GM23338 (cell line): ENCODE results near the gene LGR5. TPM values are rescaled to one million over a fixed set of nuclear protein-coding genes. Genes with fewer than 3 reads are reported as not detected.

ENCODE experiments used
- ATAC-seq: fragments of 200-7000 bp; cut with Tn5 transposase; 3 replicates; pipeline ENCODE4 v1.9.1; 2020
- DNase-seq: peaks from one replicate; pipeline ENCODE4 v3.0.0-alpha.2; 2015; ENCODE audit warnings: low spot score
- H2AFZ ChIP-seq: fragments of 200-600 bp; sonication (generic); 2 replicates; pipeline ENCODE4 v1.8.0; 2016; ENCODE audit warnings: antibody characterized with exemption, mild to moderate bottlenecking, moderate library complexity
- H3F3A ChIP-seq: fragments of 200-600 bp; sonication (generic); replicated peaks from 2 replicates; pipeline ENCODE4 v1.8.0; 2017; ENCODE audit warnings: antibody characterized with exemption, mixed run types, low read depth
- H3K27ac ChIP-seq: fragments of 200-600 bp; sonication (generic); 2 replicates; pipeline ENCODE4 v1.6.1; 2016; ENCODE audit warnings: low read depth
- H3K27me3 ChIP-seq: fragments of 200-600 bp; sonication (generic); 2 replicates; pipeline ENCODE4 v1.8.0; 2016; ENCODE audit warnings: mild to moderate bottlenecking, mixed run types, moderate library complexity; ENCODE audit not compliant: insufficient read depth
- H3K36me3 ChIP-seq: fragments of 200-600 bp; sonication (generic); 2 replicates; pipeline ENCODE4 v1.8.0; 2016; ENCODE audit warnings: mild to moderate bottlenecking; ENCODE audit not compliant: insufficient read depth
- H3K4me1 ChIP-seq: fragments of 200-600 bp; sonication (generic); 2 replicates; pipeline ENCODE4 v1.8.0; 2016; ENCODE audit warnings: mild to moderate bottlenecking, moderate library complexity; ENCODE audit not compliant: insufficient read depth
- H3K4me2 ChIP-seq: fragments of 200-600 bp; sonication (generic); 2 replicates; pipeline ENCODE4 v1.7.1; 2017; ENCODE audit warnings: mixed run types
- H3K4me3 ChIP-seq: fragments of 200-600 bp; sonication (generic); 2 replicates; pipeline ENCODE4 v1.6.1; 2016; ENCODE audit warnings: mixed run types
- H3K79me2 ChIP-seq: fragments of 200-600 bp; sonication (generic); replicated peaks from 2 replicates; pipeline ENCODE4 v1.8.0; 2017; ENCODE audit warnings: mild to moderate bottlenecking; ENCODE audit not compliant: insufficient read depth
- H3K9me2 ChIP-seq: fragments of 200-600 bp; sonication (generic); 2 replicates; pipeline ENCODE4 v1.8.0; 2017; ENCODE audit not compliant: insufficient read depth
- H4K20me1 ChIP-seq: fragments of 200-600 bp; sonication (generic); replicated peaks from 2 replicates; pipeline ENCODE4 v1.8.0; 2017; ENCODE audit warnings: mild to moderate bottlenecking; ENCODE audit not compliant: insufficient read depth
- H3K27ac Mint-ChIP-seq: 2 replicates; pipeline ENCODE4 v1.8.0; 2020; ENCODE audit warnings: inconsistent platforms, mild to moderate bottlenecking, moderate library complexity, mixed read lengths
- H3K27me3 Mint-ChIP-seq: 3 replicates; pipeline ENCODE4 v1.8.0; 2022; ENCODE audit warnings: low read depth, mild to moderate bottlenecking, moderate library complexity, mixed read lengths, inconsistent platforms; ENCODE audit not compliant: insufficient read depth, poor library complexity
- H3K36me3 Mint-ChIP-seq: 3 replicates; pipeline ENCODE4 v1.8.0; 2021; ENCODE audit warnings: low read depth, mild to moderate bottlenecking, inconsistent platforms, moderate library complexity, mixed read lengths
- H3K4me1 Mint-ChIP-seq: 3 replicates; pipeline ENCODE4 v1.8.0; 2020; ENCODE audit warnings: mild to moderate bottlenecking, inconsistent platforms, mixed read lengths
- H3K4me3 Mint-ChIP-seq: 3 replicates; pipeline ENCODE4 v1.8.0; 2021; ENCODE audit warnings: moderate library complexity, mild to moderate bottlenecking, inconsistent platforms, mixed read lengths
- H3K9me3 Mint-ChIP-seq: 3 replicates; pipeline ENCODE4 v1.8.0; 2020; ENCODE audit warnings: moderate library complexity, mild to moderate bottlenecking, inconsistent platforms, mixed read lengths
- CTCF ChIP-seq, 2 experiments: fragments of 200-600 bp in 1 of 2; sonication (generic) in 1 of 2; conservative IDR thresholded peaks; 2 replicates each; pipeline versions ENCODE4 v1.5.1 to v1.6.1; 2016 to 2017; ENCODE audit warnings: antibody characterized with exemption in 2 of 2, low read depth in 2 of 2, mild to moderate bottlenecking in 2 of 2, moderate library complexity in 1 of 2
- EZH2phosphoT487 ChIP-seq: fragments of 200-600 bp; sonication (generic); IDR thresholded peaks from one replicate; pipeline ENCODE4 v1.8.1; 2018; ENCODE audit warnings: antibody characterized with exemption; ENCODE audit not compliant: unreplicated experiment
- JUNB ChIP-seq: IDR thresholded peaks from one replicate; pipeline ENCODE4 v1.6.1; 2016; ENCODE audit warnings: antibody characterized with exemption; ENCODE audit not compliant: unreplicated experiment
- NANOG ChIP-seq: IDR thresholded peaks from 2 replicates; pipeline ENCODE4 v1.6.1; 2016; ENCODE audit warnings: antibody characterized with exemption, borderline replicate concordance
- POLR2AphosphoS5 ChIP-seq: IDR thresholded peaks from 2 replicates; pipeline ENCODE4 v1.6.1; 2016; ENCODE audit warnings: antibody characterized with exemption, low read depth
- REST ChIP-seq: IDR thresholded peaks from one replicate; pipeline ENCODE4 v1.6.1; 2018; ENCODE audit warnings: antibody characterized with exemption; ENCODE audit not compliant: unreplicated experiment
- ZNF331 ChIP-seq: fragments of 250-450 bp; sonication (Bioruptor Pico); IDR thresholded peaks from 2 replicates; pipeline ENCODE4 v1.5.0; 2020; ENCODE audit warnings: low read depth, mild to moderate bottlenecking, moderate library complexity
- polyA plus RNA-seq: library from polyadenylated mRNA; unstranded; fragments of >200 nt; fragmentation: Nextera tagmentation; extraction: Ambion mirVana; gene quantifications from 2 replicates; pipeline ENCODE4 v1.2.1, GENCODE V29; 2016
- total RNA-seq: library from RNA; depleted of rRNA; stranded (reverse); fragments of >200 nt; shearing (Covaris generic); gene quantifications from 2 replicates; pipeline ENCODE4 v1.2.3, GENCODE V29; 2014
- TF ChIP-seq, protein P1 (sequence below): IDR thresholded peaks from 2 replicates; pipeline ENCODE4 v1.6.1; 2016; ENCODE audit warnings: antibody characterized with exemption

The LGR5 gene
- total and polyA plus RNA-seq, 2 experiments from 2014 or later, result 0.17 to 0.26 TPM

DNA sequence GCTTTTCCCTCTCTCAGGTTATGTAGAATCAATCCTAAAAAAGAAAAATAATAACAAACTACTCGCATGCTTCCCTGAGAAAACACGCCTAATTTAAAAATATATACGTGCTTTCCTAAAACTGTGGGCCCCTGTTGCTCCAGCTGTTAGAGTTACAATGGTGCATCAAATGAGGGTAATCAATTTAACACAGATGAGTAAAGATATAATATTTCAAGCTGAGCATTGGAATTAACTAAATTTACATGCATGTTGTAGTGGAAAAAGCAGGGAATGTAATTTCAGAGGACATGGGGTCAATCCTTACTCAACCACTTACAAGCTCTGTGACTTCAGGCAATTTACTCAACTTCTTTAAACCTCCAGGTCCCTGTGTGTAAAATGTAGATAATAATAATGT, 22.4 kb upstream of the LGR5 start:
- Histone ChIP-seq H3F3A (no peaks in the 10 kb centered on the region), H3K4me1 (no peaks in the 10 kb centered on the region), H2AFZ (peak overlapping the region; percentile 30; the same call in 1 of the 2 replicates), H3K27me3 (no peaks in the 10 kb centered on the region), H3K27ac (no peak overlapping the region), H3K4me3 (no peak overlapping the region), H3K36me3 (no peaks in the 10 kb centered on the region), H3K4me2 (no peak overlapping the region), H3K9me2 (no peaks in the 10 kb centered on the region), H4K20me1 (no peaks in the 10 kb centered on the region), H3K79me2 (no peaks in the 10 kb centered on the region)
- Mint-ChIP-seq H3K4me3 (no peak overlapping the region), H3K27me3 (no peaks in the 10 kb centered on the region), H3K4me1 (no peaks in the 10 kb centered on the region), H3K9me3 (peaks cover 10% of the 10 kb centered on the region; the same call in 2 of the 3 replicates), H3K36me3 (peaks cover 2% of the 10 kb centered on the region; the same call in 1 of the 3 replicates), H3K27ac (no peak overlapping the region)
- DNase-seq (no peak), ATAC-seq (no peak)
- TF ChIP-seq CTCF (conservative IDR thresholded peaks at IDR 0.05; ENCODE audit: low read depth in 2 of 2) (no peak), JUNB (no peak), REST (no peak)

- Histone ChIP-seq H3K36me3 (no peaks in the 10 kb centered on the region), H4K20me1 (no peaks in the 10 kb centered on the region), H3K27ac (no peak overlapping the region), H3F3A (no peaks in the 10 kb centered on the region), H2AFZ (no peak overlapping the region), H3K9me2 (no peaks in the 10 kb centered on the region), H3K4me1 (no peaks in the 10 kb centered on the region), H3K4me3 (no peak overlapping the region), H3K4me2 (no peak overlapping the region), H3K79me2 (no peaks in the 10 kb centered on the region), H3K27me3 (no peaks in the 10 kb centered on the region)
- ATAC-seq (no peak), DNase-seq (no peak)
- Mint-ChIP-seq H3K27ac (no peak overlapping the region), H3K4me1 (no peaks in the 10 kb centered on the region), H3K9me3 (no peaks in the 10 kb centered on the region; the same call in 2 of the 3 replicates), H3K4me3 (no peak overlapping the region), H3K27me3 (no peaks in the 10 kb centered on the region), H3K36me3 (no peaks in the 10 kb centered on the region)
- TF ChIP-seq POLR2AphosphoS5 (no peak), EZH2phosphoT487 (no peak), ZNF331 (CRISPR knock-in tag) (no peak), NANOG (no peak)
- TF ChIP-seq, protein P1, sequence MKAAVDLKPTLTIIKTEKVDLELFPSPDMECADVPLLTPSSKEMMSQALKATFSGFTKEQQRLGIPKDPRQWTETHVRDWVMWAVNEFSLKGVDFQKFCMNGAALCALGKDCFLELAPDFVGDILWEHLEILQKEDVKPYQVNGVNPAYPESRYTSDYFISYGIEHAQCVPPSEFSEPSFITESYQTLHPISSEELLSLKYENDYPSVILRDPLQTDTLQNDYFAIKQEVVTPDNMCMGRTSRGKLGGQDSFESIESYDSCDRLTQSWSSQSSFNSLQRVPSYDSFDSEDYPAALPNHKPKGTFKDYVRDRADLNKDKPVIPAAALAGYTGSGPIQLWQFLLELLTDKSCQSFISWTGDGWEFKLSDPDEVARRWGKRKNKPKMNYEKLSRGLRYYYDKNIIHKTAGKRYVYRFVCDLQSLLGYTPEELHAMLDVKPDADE, result no peak
These were observed 18.7 kb upstream of the LGR5 start for GRCh38 chr12:71420775-71421406.
